Endodermal cell (in vitro differentiated cells): Measurements from ENCODE around the gene SERPINH1. TPM values are rescaled to one million over a fixed set of nuclear protein-coding genes. Genes with fewer than 3 reads are reported as not detected.
A peak's percentile ranks its signal among the peaks of the same experiment; 100 is the strongest.

ENCODE experiments used
- DNase-seq: peaks from one replicate; pipeline ENCODE4 v3.0.0-alpha.2; 2017
- H3K27ac ChIP-seq: 2 replicates; pipeline ENCODE4 v1.5.1; 2013; ENCODE audit warnings: mild to moderate bottlenecking, low read depth, low read length, moderate library complexity
- H3K27me3 ChIP-seq: 2 replicates; pipeline ENCODE4 v1.6.1; 2013; ENCODE audit warnings: mild to moderate bottlenecking, low read length, moderate library complexity; ENCODE audit not compliant: insufficient read depth, control insufficient read depth, poor library complexity, severe bottlenecking
- H3K36me3 ChIP-seq: 2 replicates; pipeline ENCODE4 v1.7.0; 2013; ENCODE audit warnings: mild to moderate bottlenecking, low read length, moderate library complexity; ENCODE audit not compliant: control insufficient read depth, insufficient read depth
- H3K4me1 ChIP-seq: one replicate; pipeline ENCODE4 v1.7.0; 2013; ENCODE audit warnings: low read length; ENCODE audit not compliant: control insufficient read depth, insufficient read depth
- H3K4me3 ChIP-seq: 2 replicates; pipeline ENCODE4 v1.5.1; 2013; ENCODE audit warnings: mild to moderate bottlenecking, low read length, moderate library complexity
- H3K9ac ChIP-seq: 2 replicates; pipeline ENCODE4 v1.6.1; 2013; ENCODE audit warnings: mild to moderate bottlenecking, low read length, moderate library complexity; ENCODE audit not compliant: poor library complexity, severe bottlenecking; ENCODE audit errors: extremely low read depth
- H3K9me3 ChIP-seq: 2 replicates; pipeline ENCODE4 v1.6.1; 2013; ENCODE audit warnings: mild to moderate bottlenecking, low read length, moderate library complexity; ENCODE audit not compliant: control insufficient read depth
- H3K27ac Mint-ChIP-seq: 2 replicates; pipeline ENCODE4 v1.8.0; 2020; ENCODE audit warnings: mixed read lengths
- H3K27me3 Mint-ChIP-seq: 2 replicates; pipeline ENCODE4 v1.8.0; 2021; ENCODE audit warnings: mild to moderate bottlenecking, mixed read lengths; ENCODE audit not compliant: insufficient read depth
- H3K36me3 Mint-ChIP-seq: 2 replicates; pipeline ENCODE4 v1.8.0; 2020; ENCODE audit warnings: low read depth, mixed read lengths
- H3K4me1 Mint-ChIP-seq: 2 replicates; pipeline ENCODE4 v1.8.0; 2020; ENCODE audit warnings: mixed read lengths
- H3K4me3 Mint-ChIP-seq: 2 replicates; pipeline ENCODE4 v1.8.0; 2020; ENCODE audit warnings: mild to moderate bottlenecking, moderate library complexity, mixed read lengths
- H3K9me3 Mint-ChIP-seq: 2 replicates; pipeline ENCODE4 v1.8.0; 2020; ENCODE audit warnings: mild to moderate bottlenecking, mixed read lengths
- WGBS, 2 experiments: methylation state at CpG; one replicate each; pipeline versions ENCODE4 v1.1.5 to v1.1.7; 2013; ENCODE audit warnings: missing lambda C conversion rate in 2 of 2, mixed read lengths in 1 of 2; ENCODE audit not compliant: insufficient coverage in 1 of 2, insufficient read length in 1 of 2; 5-methylcytosine and 5-hydroxymethylcytosine counted together
- total RNA-seq, 2 donors: library from RNA; stranded (reverse); fragmentation: NEBNext Ultra II Directional in 1 of 2; extraction: Animal tissue kit (Norgen Biotek cat#: 25700) in 1 of 2; gene quantifications; 2 replicates in 1 of 2; 3 replicates in 1 of 2; pipeline ENCODE4 v1.2.1, GENCODE V29; 2021
- TF ChIP-seq, protein P1 (sequence below): fragments of 200-600 bp; sonication (generic); conservative IDR thresholded peaks from 2 replicates; pipeline ENCODE4 v1.5.0; 2021; ENCODE audit warnings: antibody characterized with exemption, mild to moderate bottlenecking

The SERPINH1 gene
- total RNA-seq, 2 donors from 2014 or later, result 414 to 454 TPM

DNA sequence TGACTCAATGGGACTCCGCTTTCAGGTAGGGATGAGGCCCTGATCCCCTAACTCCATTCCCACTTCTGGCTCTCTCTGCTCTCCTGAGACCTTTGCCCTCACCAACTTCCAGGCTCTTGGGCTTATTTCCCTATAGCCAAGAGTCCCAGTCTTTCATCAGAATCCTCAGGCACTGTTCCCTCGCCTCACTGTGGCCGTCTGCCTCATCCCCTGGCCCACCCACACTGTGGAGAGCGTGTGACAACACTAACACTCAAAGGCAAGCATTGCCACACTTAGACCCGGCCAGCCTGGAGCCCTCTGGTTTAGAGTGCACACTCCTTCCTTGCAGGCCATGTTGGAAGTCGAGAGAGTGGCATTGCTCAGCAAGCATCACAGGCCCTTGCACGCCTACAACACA is 27.0 kb downstream of the SERPINH1 start:
- Mint-ChIP-seq H3K4me1 (peaks cover 13% of the 10 kb centered on the region), H3K9me3 (no peaks in the 10 kb centered on the region), H3K4me3 (no peak overlapping the region), H3K27ac (no peak overlapping the region), H3K36me3 (no peaks in the 10 kb centered on the region), H3K27me3 (peaks cover 6% of the 10 kb centered on the region)
- H3K4me1 ChIP-seq, result peaks cover 3% of the 10 kb centered on the region
- WGBS, 2 experiments, result 81 to 90% methylated on average over 3 to 7 of the region's 7 CpGs
- TF ChIP-seq, protein P1, sequence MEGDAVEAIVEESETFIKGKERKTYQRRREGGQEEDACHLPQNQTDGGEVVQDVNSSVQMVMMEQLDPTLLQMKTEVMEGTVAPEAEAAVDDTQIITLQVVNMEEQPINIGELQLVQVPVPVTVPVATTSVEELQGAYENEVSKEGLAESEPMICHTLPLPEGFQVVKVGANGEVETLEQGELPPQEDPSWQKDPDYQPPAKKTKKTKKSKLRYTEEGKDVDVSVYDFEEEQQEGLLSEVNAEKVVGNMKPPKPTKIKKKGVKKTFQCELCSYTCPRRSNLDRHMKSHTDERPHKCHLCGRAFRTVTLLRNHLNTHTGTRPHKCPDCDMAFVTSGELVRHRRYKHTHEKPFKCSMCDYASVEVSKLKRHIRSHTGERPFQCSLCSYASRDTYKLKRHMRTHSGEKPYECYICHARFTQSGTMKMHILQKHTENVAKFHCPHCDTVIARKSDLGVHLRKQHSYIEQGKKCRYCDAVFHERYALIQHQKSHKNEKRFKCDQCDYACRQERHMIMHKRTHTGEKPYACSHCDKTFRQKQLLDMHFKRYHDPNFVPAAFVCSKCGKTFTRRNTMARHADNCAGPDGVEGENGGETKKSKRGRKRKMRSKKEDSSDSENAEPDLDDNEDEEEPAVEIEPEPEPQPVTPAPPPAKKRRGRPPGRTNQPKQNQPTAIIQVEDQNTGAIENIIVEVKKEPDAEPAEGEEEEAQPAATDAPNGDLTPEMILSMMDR, result no peak
- no peak overlapping the region for H3K27ac ChIP-seq
- no peaks in the 10 kb centered on the region for H3K36me3 ChIP-seq
- no peak for DNase-seq
- no peak overlapping the region for H3K4me3 ChIP-seq
- no peaks in the 10 kb centered on the region for H3K9me3 ChIP-seq
- no peaks in the 10 kb centered on the region for H3K27me3 ChIP-seq
- H3K9ac ChIP-seq, result no peak overlapping the region

DNA sequence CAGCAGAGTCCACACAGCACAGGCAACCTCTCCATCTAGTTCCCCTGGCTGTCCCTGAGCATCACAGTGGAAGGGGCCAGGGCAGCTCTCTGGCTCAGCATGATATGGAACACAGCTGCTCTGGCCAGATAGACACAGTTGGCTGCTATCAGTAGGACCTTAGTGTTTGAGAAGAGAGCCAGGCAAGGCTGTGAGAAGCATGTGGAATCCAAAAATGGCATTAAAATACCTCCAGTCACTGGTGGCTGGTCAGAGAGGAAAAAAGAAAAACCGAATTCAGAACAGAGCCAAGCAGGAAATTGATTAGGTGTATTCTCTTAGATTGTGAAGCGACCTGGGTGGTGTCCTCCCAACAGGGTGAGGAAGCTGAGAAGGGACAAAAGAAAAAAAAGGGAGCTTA is 27.9 kb downstream of the SERPINH1 start:
- Histone ChIP-seq H3K4me3 (no peak overlapping the region), H3K9me3 (no peaks in the 10 kb centered on the region), H3K36me3 (no peaks in the 10 kb centered on the region), H3K27me3 (no peaks in the 10 kb centered on the region), H3K27ac (peak overlapping the region; percentile 24), H3K4me1 (peaks cover 2% of the 10 kb centered on the region), H3K9ac (no peak overlapping the region)
- WGBS, 2 experiments, result 85 to 86% methylated on average over 2 of the region's 2 CpGs
- Mint-ChIP-seq H3K4me1 (peaks cover 18% of the 10 kb centered on the region), H3K9me3 (no peaks in the 10 kb centered on the region), H3K4me3 (no peak overlapping the region), H3K36me3 (no peaks in the 10 kb centered on the region), H3K27ac (no peak overlapping the region), H3K27me3 (peaks cover 6% of the 10 kb centered on the region)
- TF ChIP-seq, protein P1, result no peak
- DNase-seq, result no peak

DNA sequence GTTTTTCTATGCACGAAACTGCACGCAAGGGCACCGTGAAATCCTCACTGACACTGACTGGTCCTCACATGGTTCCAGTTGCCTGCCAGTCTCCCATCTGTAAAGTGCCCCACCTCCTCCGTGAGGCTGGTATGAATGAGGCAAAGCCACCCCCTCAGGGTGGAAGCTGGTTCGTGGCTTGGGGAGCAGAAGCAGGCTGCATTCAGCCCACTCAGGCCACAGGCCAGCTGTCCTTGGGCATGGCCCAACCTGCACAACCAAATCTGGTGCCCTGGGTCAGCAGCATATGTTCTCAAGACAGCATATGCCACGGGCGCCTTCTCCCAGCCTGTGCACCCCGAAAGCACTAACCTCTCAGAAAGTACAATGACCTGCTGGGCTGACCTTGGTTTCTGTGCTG is 29.3 kb downstream of the SERPINH1 start:
- Mint-ChIP-seq H3K9me3 (no peaks in the 10 kb centered on the region), H3K27me3 (peaks cover 6% of the 10 kb centered on the region), H3K4me1 (peaks cover 32% of the 10 kb centered on the region), H3K4me3 (no peak overlapping the region), H3K27ac (no peak overlapping the region), H3K36me3 (no peaks in the 10 kb centered on the region)
- H3K36me3 ChIP-seq, result no peaks in the 10 kb centered on the region
- H3K4me3 ChIP-seq, result no peak overlapping the region
- no peak overlapping the region for H3K9ac ChIP-seq
- peaks cover 8% of the 10 kb centered on the region for H3K4me1 ChIP-seq
- WGBS, 2 experiments, result 93 to 95% methylated on average over 7 to 8 of the region's 8 CpGs
- no peaks in the 10 kb centered on the region for H3K27me3 ChIP-seq
- no peak overlapping the region for H3K27ac ChIP-seq
- DNase-seq, result no peak
- TF ChIP-seq, protein P1, result no peak
- H3K9me3 ChIP-seq, result no peaks in the 10 kb centered on the region
